GM18498 (cell line): ENCODE measurements around the gene AAMP.

Experiments used
- ATAC-seq: cut with Tn5 transposase; IDR thresholded peaks from one replicate; pipeline ENCODE4 v1.9.1; 2021; ENCODE audit warnings: mild to moderate bottlenecking, moderate library complexity; ENCODE audit not compliant: unreplicated experiment

AAMP gene

DNA sequence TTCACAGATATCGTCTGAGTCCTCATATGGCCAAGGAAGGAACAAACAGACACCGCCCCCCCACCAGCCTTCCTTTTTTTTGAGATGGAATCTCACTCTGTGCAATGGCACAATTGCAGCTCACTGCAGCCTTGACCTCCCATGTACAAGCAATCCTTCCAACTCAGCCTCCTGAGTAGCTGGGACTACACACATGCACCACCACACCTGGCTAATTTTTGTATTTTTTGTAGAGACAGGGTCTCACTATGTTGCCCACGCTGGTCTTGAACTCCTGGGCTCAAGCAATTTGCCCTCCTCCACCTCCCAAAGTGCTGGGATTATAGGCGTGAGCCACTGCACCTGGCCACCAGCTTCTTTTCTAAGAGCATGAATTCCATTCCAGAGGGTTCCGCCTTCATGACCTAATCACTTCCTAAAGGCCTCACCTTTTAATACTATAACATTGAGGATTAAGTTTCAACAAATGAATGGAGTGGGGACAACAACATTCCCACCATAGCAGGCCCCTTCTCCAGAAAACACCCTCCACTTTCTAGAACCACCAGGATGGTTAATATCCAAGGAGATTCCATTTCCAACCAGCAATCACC is 24.6 kb upstream of the AAMP start:
- no peak for ATAC-seq

DNA sequence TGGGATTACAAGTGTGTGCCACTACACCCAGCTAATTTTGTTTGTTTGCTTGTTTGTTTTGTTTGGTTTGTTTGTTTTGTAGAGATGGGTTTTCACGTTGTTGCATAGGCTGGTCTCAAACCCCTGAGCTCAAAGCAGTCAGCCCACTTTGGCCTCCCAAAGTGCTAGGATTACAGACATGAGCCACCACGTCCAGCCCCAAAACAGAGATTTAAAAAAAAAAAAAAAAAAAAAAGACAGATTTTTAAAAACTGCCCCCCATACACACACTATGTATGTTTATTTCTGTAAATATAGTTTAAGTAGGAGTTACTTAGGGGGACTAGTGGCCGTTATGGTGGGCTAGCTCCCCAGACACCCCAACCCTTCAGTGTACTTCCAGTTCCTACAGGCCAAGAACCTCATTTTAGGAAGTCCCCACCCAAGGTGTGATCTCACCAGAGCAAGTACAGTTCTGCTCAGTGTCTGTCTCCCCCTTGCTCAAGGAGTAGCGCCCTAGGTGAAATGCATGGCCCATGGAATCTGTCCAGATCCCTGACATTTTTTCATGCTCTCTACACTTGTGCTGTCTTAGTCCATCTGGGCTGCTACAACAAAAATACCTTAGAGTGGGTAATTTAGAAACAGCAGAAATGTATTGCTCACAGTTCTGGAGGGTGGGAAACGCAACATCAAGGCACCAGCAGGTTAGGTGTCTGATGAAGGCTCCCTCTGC is 23.9 kb upstream of the AAMP start:
- no peak for ATAC-seq

DNA sequence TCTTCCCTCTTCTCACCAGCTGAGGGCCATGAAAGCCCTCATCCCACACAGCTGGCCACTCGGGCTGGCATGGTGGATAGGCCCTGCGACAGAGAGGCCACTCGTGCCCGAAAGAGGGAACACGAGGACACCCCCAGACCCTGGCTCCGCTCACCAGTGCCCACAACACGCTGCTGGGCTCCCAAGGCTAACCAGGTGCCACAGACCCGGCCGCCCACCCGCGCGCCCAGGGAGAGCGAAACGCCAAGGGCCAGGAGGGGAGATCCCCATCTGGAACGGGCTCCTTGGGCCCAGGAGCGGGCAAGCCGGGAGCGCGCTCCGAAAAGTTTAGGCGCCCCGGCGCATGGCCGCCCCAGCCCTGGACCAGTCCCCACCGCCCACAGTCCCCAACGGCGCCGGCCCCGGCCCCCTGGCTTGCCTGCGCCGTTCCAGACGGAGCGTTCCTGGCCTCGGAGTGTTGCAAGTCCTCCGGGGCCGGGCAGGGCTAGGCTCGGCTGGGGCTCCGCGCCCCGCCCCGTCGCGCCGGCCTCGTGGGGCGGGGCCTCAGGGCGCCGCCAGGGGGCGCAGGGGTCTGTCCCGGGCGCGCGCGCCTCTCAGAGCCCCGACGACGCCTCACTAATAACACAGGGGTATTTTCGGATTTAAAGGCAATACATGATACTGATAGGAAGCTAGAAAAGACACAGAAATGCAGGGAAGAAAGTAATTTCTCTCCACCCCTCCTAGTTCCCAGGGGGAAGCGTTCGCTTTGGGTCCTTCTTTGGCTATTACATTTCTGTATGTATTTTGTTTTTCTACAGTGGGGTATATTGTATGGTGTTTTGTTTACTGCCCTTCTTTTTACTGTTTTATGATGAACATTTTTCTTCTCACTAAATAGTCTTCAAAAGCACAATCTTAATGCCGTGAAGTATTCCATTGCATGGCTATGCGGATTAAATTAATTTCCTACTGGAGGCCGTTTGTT is 22.4 kb upstream of the AAMP start, which contains the start of gene TMBIM1:
TSS of gene TMBIM1 (minus strand) at position 456 of the 967 bp plus-strand sequence. CDS start 10,362 bp downstream, outside the sequence.
- ATAC-seq: peak; percentile 82

DNA sequence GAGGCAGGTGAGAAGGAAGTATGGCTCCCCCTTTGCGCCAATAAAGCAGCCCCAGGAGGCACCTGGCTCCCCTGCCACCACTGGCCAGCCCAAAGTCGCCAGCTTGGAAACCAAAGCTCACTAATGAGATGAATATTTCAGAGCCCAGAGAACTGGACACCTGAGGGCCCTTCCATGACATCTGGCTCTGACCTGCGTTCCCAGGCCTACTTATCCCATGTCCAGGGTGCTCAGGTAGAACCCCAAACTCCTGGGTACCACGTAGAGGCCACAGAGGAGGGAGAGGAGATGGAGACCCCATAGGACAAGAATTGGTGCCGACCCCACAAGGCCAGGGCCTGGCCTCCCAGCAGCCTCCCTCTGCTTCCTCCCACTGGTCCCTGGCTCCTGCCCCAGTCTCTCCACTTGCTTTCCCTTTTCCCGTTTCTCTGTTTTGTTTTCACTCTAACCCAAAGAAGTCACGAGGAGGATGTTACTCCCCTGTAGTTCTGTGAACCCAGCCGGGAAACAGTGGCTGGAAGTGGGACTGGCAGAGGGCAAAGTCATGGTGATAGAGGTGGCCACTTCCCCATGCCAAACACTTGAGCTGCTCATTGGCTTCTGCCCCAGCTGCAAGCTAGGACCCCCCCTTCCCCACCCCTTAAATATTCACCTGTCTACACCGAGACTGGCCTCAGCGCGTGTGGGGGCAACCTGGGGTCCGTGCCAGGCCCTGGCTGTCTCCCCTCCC is 21.5 kb upstream of the AAMP start:
- ATAC-seq: no peak

DNA sequence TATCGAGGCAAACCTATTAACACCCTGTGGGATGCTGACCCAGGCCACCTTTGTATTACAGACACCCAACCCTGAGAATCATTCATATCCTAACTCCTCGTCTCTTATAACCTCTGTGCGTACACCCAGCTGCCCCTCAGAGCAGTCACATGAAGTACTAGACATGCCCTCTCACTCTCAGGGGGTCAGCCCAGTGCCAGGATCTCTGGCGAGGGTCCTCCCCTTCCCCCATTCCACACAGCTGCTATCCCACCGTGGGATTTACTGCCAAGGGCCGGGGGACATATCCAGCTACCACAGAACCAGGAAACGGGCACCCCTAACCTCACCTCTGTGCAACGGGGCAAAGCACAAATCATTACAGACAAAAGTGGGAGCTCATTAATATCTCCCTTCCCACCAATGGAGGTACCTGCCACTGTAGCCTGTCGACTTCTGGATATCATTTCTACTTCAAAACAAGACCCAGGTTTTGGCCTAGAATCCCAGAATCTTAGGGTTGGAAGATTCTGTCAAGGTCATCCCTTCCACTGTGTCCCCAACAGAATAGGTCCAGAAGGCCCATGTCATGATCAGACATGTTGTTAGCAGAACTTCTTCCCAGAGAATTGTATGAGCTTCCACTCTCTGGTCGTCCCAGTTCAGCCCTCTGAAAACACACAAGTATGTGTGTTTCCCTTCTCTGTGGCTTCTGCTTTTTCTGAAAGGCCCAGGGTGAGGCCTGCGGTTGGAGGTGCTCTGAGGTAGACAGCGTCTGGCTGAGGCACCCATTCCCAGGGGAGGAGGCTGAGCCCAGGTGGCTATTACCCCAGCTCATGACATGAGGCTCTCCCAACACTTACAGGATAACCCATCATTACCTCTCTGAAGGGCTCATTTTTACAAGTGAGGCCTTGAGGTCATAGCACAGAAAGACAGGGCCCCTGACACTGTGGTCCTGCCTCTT is 20.7 kb upstream of the AAMP start:
- peak; percentile 52 for ATAC-seq

DNA sequence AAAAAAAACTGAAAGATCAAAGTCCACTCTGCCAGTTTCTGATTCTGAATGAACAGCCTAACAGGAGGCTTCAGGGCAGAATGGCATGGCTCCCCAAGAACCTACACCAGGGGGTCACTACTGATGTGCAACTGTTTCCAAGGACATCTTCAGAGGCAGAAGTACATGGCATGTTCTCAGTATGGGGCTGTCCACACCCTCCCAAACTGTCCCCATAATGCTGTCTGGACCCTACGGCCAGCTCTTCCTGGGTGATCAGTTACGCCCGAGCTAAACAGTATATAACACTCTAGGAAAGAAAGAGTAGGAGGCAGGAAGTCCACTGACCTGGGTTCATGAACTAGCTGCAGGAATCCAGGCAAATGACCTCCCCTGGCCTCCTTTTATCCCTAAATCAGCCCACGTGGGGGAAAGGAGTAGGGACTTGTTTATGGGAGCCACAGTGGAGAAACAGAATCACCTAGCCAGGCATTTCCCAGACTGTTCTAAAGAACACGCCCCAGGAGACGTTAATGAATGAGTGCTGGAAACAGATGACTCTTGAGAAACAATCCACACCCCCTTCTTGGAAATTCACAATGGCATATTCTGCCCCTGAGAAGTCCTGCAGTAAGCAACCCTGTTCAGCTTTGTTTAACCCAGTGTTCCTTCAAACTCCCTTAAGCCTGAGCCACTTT is 19.8 kb upstream of the AAMP start:
- no peak for ATAC-seq

DNA sequence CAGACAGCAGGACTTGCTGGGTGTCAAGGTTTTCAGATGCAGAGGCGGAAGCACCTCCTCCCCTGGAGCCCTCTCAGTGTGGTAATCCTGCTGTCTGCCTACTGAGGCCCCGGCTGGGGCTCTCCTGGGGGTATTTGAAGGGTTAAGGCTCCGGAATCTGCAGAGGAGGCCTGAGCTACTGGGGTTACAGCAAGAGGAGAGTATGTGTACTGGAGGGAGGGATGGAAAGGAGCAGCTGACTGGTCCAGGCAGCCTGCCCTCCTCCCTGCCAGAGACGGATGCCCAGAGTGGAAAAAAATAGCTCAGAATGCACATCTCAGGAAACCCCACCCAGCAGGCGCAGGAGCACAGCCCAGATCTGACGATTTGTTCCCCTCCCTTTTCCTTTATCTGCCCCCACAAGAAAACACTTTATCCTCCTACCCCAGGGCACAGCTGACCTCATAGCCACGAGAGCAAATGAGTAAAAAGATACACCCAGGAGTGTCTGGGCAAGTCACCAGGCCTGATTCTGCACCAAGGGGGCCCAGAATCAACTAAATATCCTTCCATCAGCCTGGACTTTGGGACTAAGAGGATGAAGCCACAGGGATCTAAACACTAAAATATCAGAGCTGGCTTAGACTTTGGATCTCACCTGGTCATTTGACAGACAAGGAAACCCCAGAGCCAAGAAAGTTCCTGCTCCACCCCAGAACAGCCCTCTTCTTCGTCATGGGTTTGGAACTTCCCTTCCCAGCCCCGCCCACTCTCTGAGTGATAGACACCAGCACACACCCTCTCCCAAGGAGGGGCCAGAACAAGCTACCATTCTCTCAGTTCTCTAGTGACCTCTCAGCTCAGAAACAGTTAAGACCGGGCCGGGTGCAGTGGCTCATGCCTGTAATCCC is 16.9 kb upstream of the AAMP start:
- peak; percentile 64 for ATAC-seq

DNA sequence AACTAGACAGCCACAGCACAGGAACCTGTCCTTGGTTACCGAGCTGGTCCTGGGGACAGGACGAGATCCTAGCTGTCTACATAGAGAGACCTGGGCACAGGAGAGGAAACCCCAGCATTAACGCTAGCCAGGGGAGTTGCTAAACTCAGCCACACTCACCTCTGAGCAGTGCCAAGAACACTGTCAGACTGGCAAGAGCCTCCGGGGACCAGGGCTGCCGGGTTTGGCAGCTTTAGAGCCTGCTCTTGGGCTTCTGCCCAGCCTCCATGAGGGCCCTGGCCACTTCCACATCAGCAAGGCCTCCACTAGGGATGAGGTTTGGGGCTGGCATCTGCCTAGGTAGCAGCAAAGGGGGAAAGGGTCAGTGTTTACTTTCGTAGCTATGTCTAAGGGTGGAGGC is 15.7 kb upstream of the AAMP start:
- ATAC-seq: no peak

DNA sequence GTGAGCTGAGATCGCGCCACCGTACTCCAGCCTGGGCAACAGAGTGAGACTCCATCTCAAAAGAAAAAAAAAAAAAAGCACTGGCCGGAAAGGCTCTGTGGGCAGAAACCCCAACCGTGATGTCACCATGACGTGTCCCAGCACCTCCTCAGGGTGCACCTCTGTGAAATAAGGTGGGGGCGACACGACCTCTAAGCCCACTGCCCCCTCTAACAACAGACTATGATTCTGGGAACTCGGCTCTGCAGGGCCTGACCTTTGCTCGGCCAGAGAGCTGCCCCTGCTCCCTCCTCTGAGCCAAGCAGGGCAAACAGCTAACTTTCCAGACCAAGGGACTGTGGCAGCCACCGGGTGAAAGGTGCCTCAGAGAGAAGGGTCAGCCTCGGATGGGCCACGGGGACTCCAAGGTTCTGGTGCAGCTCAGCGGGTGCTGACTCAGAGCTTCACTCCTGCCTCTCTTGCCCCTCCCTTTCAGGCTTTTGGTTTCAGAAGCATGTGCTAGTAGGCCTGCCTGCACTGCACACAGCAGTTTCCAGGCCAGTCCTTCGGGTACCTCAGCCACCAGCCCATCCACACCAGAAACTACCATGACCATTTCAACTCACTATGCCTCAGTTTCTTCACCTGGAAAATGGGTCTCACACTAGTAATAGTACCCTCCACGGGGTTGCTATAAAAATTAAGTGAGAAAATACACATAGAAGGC is 14.3 kb upstream of the AAMP start:
- ATAC-seq: peak; percentile 45

DNA sequence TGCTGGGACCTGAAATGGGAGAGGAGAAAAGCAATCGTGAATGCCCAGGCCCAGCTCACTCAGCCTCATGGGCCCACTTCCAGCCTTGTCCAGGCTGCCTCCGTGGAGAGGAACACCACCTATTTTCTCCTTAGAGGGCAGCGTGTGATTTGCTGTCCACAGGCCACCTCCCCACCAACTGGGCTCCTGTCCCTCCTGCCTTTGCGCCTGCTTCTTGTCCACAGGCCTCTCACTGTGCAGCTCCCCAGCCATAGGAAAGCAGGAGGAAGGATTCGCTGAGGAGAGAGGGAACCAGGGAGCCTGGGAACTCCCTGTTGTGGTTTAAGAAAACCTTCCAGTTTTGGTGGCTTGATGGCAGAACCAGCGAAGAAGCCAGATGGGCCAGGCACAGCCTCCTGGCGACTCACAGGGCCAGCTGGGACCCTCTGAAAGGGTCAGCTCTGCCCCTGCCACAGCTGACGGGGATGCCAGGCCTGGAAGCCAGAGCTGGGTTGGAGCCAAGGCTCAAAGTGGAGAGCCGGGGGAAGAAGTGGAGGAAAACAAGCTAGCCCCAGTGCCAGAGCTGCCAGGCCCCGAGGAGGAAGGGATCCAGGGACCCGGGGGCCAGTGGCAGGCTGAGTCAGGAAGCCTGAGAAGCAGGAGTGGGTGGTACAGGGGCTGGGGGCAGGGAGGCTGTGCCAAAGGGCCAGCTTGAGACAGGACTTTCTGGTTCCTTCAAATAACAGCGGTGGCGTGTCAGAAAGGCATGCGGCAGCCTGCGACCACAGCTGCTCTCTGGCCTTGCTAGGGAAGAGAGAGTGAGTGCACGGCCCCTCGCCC is 12.4 kb upstream of the AAMP start:
- ATAC-seq: no peak

DNA sequence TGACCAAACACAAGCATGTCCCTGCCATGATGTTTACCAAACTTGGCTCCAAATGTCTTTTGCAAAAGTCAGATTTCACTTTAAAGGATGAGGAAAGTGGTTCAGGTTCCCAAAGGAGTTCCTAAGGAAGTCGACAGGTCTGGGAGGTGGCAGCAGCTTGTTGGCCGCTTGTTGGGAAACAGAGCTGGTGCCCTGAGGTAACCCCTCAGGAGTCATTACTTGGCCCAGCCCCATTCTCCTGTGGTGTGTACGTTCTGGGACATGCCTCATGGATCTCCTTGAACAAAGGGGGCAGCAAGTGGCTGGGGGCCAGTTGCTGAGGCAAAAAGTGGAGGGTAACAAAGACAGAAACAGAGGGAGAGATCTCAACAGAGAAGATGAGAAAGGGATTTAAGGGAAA is 11.5 kb upstream of the AAMP start:
- no peak for ATAC-seq

DNA sequence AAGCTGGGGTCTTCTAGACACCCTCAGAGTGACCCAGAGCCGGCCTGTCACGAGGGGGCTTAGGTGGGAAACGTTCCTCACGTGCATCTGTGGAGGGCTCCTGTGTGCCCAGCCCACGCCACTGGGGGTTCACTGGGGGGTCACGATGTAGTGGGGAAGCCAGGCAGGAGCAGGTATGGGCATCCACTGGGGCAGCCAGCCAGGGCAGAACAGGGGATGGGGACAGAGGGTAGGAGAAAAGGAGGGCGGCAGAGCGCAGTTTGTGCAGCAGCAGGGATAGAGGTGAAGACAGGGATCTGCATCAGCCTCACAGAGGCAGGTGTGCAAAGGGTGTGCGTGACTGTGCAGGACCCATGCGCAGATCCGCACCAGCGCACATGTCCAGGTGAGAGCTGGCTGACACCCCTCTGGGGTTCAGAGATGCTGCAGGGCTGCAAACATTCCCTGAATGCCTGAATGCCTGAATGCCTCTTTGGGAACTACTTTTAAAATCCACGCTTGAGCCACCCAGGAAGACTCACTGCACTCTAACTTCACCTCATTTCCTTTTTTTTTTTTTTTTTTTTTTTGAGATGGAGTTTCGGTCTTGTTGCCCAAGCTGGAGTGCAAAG is 10.4 kb upstream of the AAMP start:
- no peak for ATAC-seq

DNA sequence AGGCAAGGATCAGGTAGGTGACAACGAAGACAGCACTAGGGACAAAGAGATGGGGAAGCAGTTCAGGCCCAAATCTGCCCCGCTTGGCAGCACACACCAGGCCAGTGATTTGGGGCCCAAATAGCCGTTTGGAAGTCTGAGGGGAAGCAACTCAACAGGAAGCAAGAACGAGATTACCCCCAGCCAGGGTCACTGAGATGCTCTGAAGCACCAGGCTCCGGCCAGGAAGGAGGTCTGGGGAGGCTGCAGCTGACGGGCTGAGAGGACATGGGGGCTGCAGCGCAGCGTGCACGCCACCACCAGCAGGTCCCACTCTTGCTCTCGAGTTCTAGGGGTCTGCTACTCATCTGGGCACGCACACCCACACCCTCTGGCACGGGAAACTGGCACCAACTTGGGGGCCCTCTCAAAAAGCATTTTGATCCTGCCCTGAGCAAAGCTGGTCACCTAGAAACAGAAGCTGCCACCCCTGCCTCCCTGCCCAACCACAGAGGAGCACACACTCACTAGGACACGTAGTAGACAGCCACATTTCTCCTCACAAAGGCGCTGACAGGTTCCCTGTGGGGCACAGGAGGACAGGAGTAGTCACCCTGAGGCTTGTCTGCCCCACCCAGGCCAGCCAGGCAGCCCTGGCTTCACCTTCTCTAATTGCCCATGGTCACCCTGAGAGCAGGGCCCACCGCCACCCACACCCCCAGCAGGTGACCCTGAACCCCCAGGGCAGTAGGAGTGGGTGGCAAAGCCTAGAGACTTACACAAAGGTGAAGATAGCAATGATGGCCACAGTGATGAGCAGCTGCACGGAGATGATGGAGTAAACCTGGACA is 8.8 kb upstream of the AAMP start:
- ATAC-seq: no peak

DNA sequence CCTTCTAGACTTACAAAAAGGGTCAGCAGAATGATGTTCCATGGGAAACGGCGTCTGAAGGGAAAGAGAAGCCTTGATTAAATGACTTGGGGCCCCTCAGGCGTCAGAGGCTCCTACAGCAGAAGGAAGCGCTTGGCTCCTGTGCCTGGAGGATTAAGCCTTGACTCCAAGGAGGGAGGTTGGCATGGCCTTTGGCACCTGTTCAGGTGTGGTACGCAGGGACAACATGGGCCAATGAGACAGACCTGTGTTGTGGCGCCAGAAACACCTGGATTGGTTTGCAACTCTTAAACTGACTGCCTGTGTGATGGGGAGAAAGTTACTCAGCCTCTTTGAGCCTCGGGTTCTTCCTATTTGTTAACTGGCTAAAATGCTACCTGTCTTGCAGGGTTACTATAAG is 8.0 kb upstream of the AAMP start:
- ATAC-seq: no peak

DNA sequence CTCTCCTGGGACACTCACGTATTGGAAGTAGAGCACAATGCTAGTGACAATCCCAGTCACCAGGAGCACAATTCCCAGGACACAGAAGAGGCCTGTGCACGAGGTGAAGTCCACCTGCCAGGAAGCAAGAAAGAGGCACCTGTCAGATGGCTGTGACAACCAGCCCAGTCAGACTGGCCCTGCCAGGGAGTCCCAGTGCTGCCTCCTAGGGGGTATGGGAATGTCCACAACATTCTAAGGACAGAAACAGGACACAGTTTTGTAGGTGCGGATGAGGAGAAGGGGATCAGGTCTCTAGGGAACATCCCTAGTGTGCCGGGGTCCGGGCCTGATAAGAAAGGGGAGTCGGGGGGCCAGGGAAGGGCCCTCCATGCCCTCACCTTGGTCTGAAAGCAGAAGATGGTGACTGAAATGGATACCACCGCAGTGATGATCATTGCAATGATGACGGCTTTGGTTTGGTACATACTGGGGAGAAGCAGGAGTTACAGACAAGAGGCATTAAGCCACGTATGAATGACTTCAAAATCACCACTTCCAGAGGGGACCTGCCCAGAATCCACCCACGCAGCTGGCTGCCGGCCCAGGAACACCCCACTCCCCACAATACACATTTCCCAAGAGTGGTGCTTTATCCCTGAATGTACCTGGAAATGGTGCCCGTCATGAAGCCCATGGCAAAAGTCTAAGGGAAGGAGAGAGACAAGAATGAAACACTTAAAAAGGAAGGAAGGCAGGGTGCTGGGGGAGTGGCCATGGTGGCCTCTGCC is 7.2 kb upstream of the AAMP start:
- no peak for ATAC-seq
